Upper lobe of right lung (tissue), 1 donor: ENCODE results near the gene CDC14B. TPM values are rescaled to one million over a fixed set of nuclear protein-coding genes. Genes with fewer than 3 reads are reported as not detected.
A peak's percentile ranks its signal among the peaks of the same experiment; 100 is the strongest.
"Not testable (repeated sequence)": the region's sequence is repeated elsewhere in the genome, so short reads cannot be mapped to it uniquely, and the experiment has no call there.

Experiments used
- ATAC-seq: fragments of 200-7000 bp; cut with Tn5 transposase; one replicate; pipeline ENCODE4 v1.9.1; 2020; ENCODE audit warnings: mild to moderate bottlenecking, moderate library complexity
- DNase-seq: peaks from one replicate; pipeline ENCODE4 v3.0.0-alpha.2; 2020
- H3K27ac ChIP-seq: fragments of 200-600 bp; one replicate; pipeline ENCODE4 v1.8.0; 2022
- H3K27me3 ChIP-seq: fragments of 200-600 bp; one replicate; pipeline ENCODE4 v1.8.0; 2022; ENCODE audit warnings: mild to moderate bottlenecking
- H3K36me3 ChIP-seq: fragments of 200-600 bp; one replicate; pipeline ENCODE4 v1.8.0; 2022
- H3K4me1 ChIP-seq: fragments of 200-600 bp; one replicate; pipeline ENCODE4 v1.8.0; 2022
- H3K4me3 ChIP-seq: fragments of 200-600 bp; one replicate; pipeline ENCODE4 v1.8.0; 2022; ENCODE audit warnings: mild to moderate bottlenecking
- H3K9me3 ChIP-seq: fragments of 200-600 bp; one replicate; pipeline ENCODE4 v1.8.0; 2022
- intact Hi-C: fragments of 100-400 bp; cut with DNase I; formaldehyde crosslinking; loops from one replicate; pipeline ENCODE4 v1.11.0; 2022
- total RNA-seq: library from RNA; stranded (reverse); fragmentation: NEBNext Ultra II Directional; extraction: Animal tissue kit (Norgen Biotek cat#: 25700); gene quantifications from one replicate; pipeline ENCODE4 v1.2.1, GENCODE V29; 2021
- TF ChIP-seq, protein P1 (sequence below): fragments of 200-600 bp; IDR thresholded peaks from one replicate; pipeline ENCODE4 v1.8.0; 2022; ENCODE audit warnings: antibody characterized with exemption
- donor health status: DM: no; HTN: yes; CAD: no; lungs with severe emphysema.

CDC14B gene
- total RNA-seq, 1 donor from 2014 or later, result 14.5 TPM

DNA sequence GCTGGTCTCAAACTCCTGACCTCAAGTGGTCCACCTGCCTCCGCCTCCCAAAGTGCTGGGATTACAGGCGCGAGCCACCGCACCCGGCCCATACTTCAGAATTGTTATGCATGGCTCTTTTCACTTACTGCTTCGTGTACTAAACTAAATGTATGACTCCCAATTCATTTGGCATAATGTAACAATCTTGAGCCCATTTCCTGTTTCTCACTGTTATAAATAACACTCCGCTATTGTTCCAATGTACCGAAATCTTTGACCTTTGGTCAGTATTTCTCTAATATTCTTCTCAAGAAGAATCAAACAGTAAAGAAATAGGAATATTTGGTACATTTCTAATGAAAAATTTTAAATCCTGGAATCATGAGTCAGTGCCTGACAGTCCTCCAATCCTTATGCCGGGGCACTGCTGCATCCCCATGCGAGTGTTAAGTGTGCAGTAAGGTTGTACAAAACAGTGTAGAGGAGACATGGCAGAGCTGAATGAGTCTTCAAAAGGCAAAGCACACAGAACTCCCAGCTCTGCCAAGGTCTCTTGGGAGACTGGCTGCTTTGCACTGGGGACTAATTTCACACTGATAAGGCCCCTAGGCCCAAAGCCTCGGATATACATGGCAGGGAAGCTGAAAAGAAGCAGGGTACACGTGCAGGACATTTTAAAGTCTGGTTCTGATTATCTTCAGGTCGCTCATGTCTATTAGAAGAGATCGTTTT is 111.3 kb downstream of the CDC14B start:
- Histone ChIP-seq H3K36me3 (peaks cover 5% of the 10 kb centered on the region), H3K4me3 (no peak overlapping the region), H3K9me3 (no peaks in the 10 kb centered on the region), H3K4me1 (peaks cover 5% of the 10 kb centered on the region), H3K27ac (no peak overlapping the region), H3K27me3 (no peaks in the 10 kb centered on the region)
- intact Hi-C loops, result no loop called here
- TF ChIP-seq, protein P1, sequence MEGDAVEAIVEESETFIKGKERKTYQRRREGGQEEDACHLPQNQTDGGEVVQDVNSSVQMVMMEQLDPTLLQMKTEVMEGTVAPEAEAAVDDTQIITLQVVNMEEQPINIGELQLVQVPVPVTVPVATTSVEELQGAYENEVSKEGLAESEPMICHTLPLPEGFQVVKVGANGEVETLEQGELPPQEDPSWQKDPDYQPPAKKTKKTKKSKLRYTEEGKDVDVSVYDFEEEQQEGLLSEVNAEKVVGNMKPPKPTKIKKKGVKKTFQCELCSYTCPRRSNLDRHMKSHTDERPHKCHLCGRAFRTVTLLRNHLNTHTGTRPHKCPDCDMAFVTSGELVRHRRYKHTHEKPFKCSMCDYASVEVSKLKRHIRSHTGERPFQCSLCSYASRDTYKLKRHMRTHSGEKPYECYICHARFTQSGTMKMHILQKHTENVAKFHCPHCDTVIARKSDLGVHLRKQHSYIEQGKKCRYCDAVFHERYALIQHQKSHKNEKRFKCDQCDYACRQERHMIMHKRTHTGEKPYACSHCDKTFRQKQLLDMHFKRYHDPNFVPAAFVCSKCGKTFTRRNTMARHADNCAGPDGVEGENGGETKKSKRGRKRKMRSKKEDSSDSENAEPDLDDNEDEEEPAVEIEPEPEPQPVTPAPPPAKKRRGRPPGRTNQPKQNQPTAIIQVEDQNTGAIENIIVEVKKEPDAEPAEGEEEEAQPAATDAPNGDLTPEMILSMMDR, result no peak
- DNase-seq (no peak), ATAC-seq (no peak)

DNA sequence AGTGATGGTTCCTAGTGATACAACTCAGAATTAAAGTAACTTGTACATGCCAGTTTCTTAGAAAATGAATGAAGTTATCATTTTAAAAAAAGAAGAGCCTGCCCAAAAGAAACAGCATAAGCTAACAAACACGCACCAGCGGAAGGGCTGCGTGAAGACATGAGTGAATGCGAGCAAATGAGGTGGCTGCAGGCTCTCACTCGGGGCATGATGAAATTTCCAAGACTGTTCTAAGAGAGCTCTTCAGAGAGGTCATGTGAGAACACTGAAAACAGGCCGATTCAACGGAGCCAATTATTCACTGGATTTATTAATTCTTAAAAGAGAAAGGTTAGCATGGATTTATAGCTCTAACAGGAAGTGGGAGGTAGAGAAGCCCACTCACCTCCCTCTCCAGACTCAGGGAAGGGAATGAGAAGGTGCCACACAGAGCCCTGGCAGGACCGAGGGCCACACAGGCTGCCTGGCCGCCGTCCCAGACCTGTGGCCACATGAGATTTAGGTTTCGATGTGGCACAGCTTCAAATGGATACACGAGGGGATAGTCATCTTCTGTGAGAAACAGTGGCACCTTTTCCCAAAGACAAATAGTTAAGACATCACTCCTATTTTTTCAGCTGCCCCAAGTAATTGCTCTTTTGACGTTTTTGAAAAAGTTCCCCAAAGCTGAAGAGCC is 114.2 kb downstream of the CDC14B start:
- DNase-seq (no peak), ATAC-seq (peak; percentile 88)
- peaks cover 5% of the 10 kb centered on the region for H3K4me1 ChIP-seq
- H3K27me3 ChIP-seq, result no peaks in the 10 kb centered on the region
- no peak overlapping the region for H3K27ac ChIP-seq
- H3K4me3 ChIP-seq, result no peak overlapping the region
- peaks cover 5% of the 10 kb centered on the region for H3K36me3 ChIP-seq
- H3K9me3 ChIP-seq, result no peaks in the 10 kb centered on the region
- intact Hi-C loops, result no loop called here
- TF ChIP-seq, protein P1, result no peak

DNA sequence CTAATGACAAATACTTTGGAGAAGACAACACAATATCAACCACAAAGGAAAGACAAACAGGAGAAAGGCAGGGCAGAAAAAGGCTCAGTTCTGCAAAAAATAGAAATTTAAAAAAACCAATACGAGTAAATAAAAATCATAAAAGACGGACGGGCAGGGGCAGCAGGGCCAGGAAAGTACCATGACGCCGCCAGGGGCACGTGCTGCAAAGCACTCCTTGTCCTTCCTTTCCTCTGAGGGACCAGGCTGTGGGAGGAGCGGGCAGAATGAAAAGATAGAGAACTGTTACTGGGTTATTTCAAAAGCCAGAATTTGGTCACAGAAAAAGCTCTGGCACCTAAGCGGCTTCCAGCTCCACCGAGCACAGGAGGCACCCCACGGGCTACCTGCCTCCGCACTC is 115.7 kb downstream of the CDC14B start:
- DNase-seq (no peak), ATAC-seq (no peak)
- H3K27me3 ChIP-seq, result no peaks in the 10 kb centered on the region
- intact Hi-C loops, result no loop called here
- no peak overlapping the region for H3K4me3 ChIP-seq
- TF ChIP-seq, protein P1, result no peak
- H3K4me1 ChIP-seq, result peaks cover 5% of the 10 kb centered on the region
- peaks cover 5% of the 10 kb centered on the region for H3K36me3 ChIP-seq
- no peak overlapping the region for H3K27ac ChIP-seq
- no peaks in the 10 kb centered on the region for H3K9me3 ChIP-seq

- H3K27me3 ChIP-seq, ATAC-seq, H3K9me3 ChIP-seq, H3K4me1 ChIP-seq, H3K4me3 ChIP-seq, H3K36me3 ChIP-seq, intact Hi-C loops, DNase-seq, H3K27ac ChIP-seq: not testable (repeated sequence)
These were observed 116.3 kb downstream of the CDC14B start for GRCh38 chr9:96503374-96503748.

DNA sequence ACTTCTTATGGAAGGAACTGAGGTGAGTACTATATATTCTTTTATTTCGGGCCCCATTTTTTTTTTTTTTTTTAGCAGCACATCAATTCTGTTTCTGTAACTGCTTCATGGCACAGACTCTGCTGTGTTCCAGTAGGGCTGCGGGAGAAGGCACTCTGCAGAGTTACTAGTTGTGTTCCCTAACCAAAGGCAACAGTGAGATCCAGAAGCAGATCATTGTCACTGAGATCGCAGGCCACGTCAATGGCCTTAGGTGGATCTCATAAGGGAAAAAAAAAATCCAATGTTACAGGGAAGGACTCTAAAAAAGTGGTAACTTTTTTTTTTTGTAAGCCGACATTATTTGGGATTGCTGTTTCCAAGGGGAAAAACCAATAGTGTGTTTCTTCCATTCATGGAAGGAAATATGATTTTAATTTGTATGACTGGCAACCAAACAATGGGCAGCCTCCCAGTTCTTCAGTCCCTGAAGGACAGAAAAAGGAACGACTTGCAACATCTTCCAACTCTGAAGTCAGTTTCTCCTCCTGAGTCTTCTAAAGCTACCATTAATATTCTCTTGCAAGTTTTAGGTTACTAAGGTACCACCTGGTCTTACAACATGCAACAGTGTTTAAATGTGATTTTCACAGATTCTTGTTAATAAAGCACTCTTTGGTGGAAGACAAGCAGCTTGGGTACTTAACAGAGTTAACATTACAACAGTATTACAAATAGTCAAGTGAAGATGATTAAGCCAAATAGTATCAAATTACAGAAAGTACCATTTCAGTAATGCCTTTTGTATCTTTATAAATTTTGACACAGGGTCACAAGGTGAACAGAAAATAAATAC is 116.9 kb downstream of the CDC14B start:
- Histone ChIP-seq H3K4me1 (no peaks in the 10 kb centered on the region), H3K27me3 (no peaks in the 10 kb centered on the region), H3K27ac (no peak overlapping the region), H3K36me3 (no peaks in the 10 kb centered on the region), H3K9me3 (no peaks in the 10 kb centered on the region), H3K4me3 (no peak overlapping the region)
- no peak for DNase-seq
- intact Hi-C loops, result no loop called here
- ATAC-seq, result no peak
- TF ChIP-seq, protein P1, result no peak
